Tibial nerve (tissue), 4 donors: ENCODE measurements around the gene WFDC9.

ENCODE experiments used
- CTCF ChIP-seq, 5 experiments: fragments of 200-600 bp in 3 of 5; fragments of 450-650 bp in 2 of 5; sonication (generic) in 3 of 5; IDR thresholded peaks; one replicate each; pipeline ENCODE4 v1.5.1; 2016 to 2019; ENCODE audit warnings: antibody characterized with exemption in 5 of 5, mild to moderate bottlenecking in 3 of 5, moderate library complexity in 2 of 5
- EP300 ChIP-seq, 2 donors: sonication (generic); formaldehyde crosslinking; IDR thresholded peaks; one replicate each; pipeline ENCODE4 v1.6.1; 2017; ENCODE audit warnings: antibody characterized with exemption in 2 of 2, mild to moderate bottlenecking in 1 of 2
- POLR2A ChIP-seq, 2 donors: fragments of 450-650 bp; IDR thresholded peaks; one replicate each; pipeline ENCODE4 v1.6.1; 2017; ENCODE audit warnings: antibody characterized with exemption in 2 of 2, mild to moderate bottlenecking in 2 of 2, moderate library complexity in 2 of 2

- TF ChIP-seq CTCF (IDR thresholded peaks at IDR 0.05): no peak
- no peak for TF ChIP-seq EP300 (IDR thresholded peaks at IDR 0.05)
- TF ChIP-seq POLR2A (IDR thresholded peaks at IDR 0.05): no peak
Observed at GRCh38 chr20:45589725-45590124, 41.4 kb downstream of the WFDC9 start.
